GM19239 (cell line): Measurements from ENCODE around the gene CEPT1.
A peak's percentile ranks its signal among the peaks of the same experiment; 100 is the strongest.
"Not testable (repeated sequence)": the region's sequence is repeated elsewhere in the genome, so short reads cannot be mapped to it uniquely, and the experiment has no call there.

Source experiments
- DNase-seq: peaks from one replicate; pipeline ENCODE4 v3.0.0; 2011; ENCODE audit warnings: low spot score; ENCODE audit not compliant: insufficient read length
- FAIRE-seq: peaks from 2 replicates; lab custom pipeline; 2011; peaks lifted over from hg19 to GRCh38; lab: Jason Lieb, UNC

Gene CEPT1

GRCh38 chr1:111204983-111205713 is 65.1 kb downstream of the CEPT1 start:
- FAIRE-seq (peak; percentile 14), DNase-seq (no peak)

DNA sequence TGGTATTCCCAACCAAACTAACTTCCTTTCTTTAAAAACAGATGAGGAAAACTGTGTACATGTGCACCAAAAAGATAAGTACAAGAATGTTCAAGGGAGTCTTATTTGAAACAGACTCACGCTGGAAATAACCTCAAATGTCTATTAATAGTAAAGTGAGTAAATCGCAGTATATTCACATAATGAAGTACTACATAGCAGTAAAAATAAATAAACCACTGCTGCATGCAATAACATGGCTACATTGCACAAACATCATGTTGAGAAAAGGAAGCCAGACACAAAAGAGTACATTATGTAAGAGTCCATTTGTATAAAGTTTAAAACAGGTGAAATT is 65.7 kb downstream of the CEPT1 start:
- FAIRE-seq (no peak), DNase-seq (no peak)

- FAIRE-seq (no peak), DNase-seq (no peak)
Observed at GRCh38 chr1:111208921-111209320, 68.9 kb downstream of the CEPT1 start.

DNA sequence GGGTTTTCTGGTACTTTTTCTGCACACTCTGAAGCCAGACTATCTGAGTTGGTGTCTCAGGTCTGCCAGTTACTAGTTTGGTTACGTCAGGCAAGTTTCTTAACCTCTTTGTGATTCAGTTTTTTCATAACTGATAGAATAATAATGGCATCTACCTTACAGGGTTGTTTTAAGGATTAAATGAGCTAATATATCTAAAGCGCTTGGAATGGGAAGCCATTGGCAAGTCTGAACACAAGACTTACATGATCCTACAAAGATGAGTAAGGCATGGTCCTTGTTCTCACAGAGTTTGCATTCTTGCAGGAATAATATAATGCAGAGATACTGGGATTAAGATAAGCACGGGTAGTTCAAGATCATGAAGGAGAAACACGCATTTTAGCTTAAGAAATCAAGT is 69.6 kb downstream of the CEPT1 start:
- DNase-seq (no peak), FAIRE-seq (no peak)

DNA sequence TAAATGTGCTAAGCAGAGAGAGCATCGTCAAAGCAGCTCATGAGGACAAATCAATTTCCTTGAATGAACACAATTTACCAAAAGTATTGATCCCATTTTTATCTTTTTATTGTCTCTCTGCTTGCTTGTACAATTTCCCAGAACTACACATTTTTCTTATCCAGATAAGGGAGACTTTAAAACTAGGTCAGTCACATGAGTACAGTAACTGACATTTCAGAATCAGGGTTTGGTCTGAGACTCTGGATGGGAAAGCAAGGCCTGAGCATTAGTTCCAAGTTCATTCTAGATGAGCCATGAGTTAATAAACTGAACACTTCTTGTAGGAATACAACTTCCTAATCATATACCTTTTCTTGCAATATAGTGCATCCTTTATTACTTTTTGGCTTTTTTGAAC is 71.9 kb downstream of the CEPT1 start:
- FAIRE-seq (no peak), DNase-seq (no peak)

DNA sequence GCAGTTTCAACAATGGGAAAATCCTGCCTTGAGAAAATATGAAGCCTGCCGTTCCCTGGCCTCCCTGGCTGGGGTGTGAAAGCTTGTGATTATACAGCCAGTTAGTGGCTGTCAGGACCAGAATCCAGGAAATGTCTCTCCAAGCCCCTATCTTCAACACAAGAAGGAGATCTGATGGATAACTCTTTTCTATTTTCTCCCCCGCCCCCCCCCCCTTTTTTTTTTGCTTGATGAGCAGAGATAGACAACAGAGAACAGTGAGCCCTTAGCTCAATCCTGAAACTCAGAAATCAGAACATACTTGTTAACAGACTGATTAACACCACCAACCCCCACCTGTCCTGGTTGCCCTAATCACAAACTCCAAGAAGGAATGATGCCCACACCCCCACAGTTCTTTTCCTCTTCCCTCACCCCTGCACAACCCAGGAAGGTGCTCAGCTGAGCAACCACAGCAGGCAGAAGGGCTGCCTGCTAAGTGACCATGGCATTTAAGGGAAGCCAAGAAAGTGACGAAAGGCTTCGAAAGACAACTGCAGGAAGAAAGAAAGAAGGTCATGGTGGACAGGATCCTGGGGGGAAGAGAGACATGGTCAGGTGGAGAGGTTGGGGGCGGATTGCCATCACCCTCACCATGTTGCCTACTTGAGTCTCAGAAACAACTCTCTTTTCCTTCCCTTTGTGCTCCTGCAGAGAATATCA is 72.8 kb downstream of the CEPT1 start:
- DNase-seq (no peak), FAIRE-seq (peak; percentile 8)

- FAIRE-seq (peak; percentile 71), DNase-seq (no peak)
Observed at GRCh38 chr1:111213412-111213811, 73.4 kb downstream of the CEPT1 start.

- peak; percentile 98 for FAIRE-seq
Observed at GRCh38 chr1:111214074-111214801, 74.2 kb downstream of the CEPT1 start.

GRCh38 chr1:111214884-111215283 is 74.9 kb downstream of the CEPT1 start:
- FAIRE-seq (no peak), DNase-seq (no peak)

More at GRCh38 chr1:111214074-111214801, 74.2 kb downstream of the CEPT1 start:
- DNase-seq, result no peak

DNA sequence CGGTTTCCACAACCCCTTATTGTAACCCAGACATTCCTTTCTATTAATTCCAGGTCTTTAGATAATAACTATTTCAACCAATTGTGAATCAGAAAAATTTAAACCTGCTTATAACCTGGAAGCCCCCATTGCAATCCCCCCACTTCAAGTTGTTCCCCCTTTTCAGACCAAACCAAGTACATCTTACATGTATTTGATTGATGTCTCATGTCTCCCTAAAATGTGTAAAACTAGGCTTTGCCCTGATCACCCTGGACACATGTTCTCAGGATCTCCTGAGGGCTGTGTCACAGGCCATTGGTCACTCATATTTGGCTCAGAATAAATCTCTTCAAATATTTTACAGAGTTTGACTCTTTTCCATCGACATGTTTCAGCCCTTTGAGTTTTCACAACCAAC is 75.3 kb downstream of the CEPT1 start:
- not testable (repeated sequence) for FAIRE-seq, DNase-seq

DNA sequence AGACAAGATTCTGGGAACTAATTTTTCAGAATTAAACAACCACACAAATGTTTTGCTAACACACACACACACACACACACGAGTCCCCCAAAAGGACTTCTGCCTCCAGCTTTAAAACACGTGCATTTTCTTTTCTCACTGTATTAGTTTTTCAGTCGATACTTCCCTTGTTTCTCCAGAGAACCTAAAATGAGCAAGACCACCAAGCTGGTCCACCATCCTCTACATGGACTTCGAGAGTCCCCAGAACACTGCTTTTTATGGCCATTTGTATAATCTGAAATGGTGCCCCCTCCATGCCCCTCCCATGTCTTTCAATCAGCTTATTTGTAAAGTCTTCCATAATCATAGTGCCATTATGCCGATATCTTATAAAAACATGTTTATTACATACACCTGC is 76.7 kb downstream of the CEPT1 start:
- peak; percentile 11 for FAIRE-seq

GRCh38 chr1:111217183-111217910 is 77.3 kb downstream of the CEPT1 start:
- DNase-seq (no peak), FAIRE-seq (peak; percentile 35)

More for the DNA sequence above, 76.7 kb downstream of the CEPT1 start:
- no peak for DNase-seq

GRCh38 chr1:111218701-111219556 is 78.9 kb downstream of the CEPT1 start:
- DNase-seq (no peak), FAIRE-seq (peak; percentile 11)

DNA sequence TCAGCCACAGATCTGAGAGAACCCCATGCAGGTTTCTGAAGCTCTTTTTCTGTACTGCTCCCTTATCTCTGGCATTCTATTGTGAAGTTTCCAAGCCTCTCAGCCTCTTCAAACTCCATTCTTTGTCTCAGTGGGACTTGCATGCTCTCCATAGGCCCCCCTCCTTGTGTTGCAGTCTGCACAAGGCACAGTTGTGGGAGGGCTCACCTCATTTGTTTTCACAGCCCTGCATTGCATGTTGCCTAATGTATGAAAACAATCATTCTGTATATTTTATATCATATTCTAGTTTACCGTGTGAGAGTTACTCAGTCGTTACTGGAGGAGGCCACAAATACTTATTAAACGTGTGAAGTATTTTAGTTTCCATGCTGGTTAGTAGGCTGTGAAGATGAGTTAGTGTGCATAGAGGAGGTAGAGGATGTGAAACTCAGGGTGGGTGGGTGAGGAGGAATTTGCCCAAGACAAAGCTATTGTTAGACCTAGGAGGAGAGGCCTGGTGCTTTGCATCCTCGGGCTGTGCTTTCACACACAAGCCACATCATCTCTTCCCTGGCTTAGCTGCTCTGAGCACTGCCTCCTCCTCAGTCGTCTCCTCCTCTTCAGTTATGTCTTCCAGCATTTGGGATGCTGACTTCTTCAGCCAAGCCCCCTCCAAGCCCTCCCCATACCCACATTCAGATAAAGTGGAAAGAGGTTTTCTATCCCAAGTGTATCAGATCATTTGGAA is 79.7 kb downstream of the CEPT1 start:
- DNase-seq (no peak), FAIRE-seq (peak; percentile 98)

- no peak for DNase-seq
Observed at GRCh38 chr1:111220302-111220890, 80.4 kb downstream of the CEPT1 start.

GRCh38 chr1:111221276-111221632 is 81.2 kb downstream of the CEPT1 start:
- FAIRE-seq (no peak), DNase-seq (no peak)

More at GRCh38 chr1:111220302-111220890, 80.4 kb downstream of the CEPT1 start:
- no peak for FAIRE-seq

DNA sequence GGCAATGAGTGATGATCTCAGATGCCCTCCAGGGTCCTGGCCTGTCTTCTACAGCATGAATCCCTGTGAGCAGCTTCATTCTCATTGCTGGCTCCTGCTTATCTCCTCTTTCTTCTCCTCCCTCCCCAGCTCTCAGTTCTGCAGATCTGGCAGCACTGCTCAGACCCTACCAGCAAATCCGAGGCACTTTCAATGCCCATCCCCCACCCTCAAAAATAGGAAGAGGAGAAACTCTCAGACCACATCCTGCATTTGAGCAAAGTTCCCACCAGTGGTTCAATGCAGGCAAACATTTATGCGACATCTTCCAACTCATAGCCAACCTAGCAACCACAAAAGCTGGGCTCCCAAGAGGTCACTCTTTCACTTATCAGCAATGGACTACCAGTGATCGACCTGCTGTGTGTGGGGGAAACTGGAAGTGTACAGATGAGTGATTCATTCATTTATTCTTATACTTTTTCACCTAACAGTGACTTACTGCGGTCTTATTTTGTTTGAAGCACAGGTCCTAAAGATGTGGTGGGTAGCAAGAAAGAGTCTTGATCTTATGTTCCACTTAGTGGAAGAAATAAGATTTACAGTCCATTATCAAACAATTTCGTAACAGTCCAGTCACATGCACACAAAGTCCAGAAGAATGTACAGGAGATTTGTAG is 81.7 kb downstream of the CEPT1 start:
- no peak for DNase-seq
- FAIRE-seq, result peak; percentile 98
